Cerebellar cortex (tissue), 1 donor: ENCODE measurements around the gene SH3PXD2A.

Experiments
- DNase-seq: peaks from one replicate; pipeline ENCODE4 v3.0.0-alpha.2; 2015; ENCODE audit warnings: low spot score

Gene SH3PXD2A

DNA sequence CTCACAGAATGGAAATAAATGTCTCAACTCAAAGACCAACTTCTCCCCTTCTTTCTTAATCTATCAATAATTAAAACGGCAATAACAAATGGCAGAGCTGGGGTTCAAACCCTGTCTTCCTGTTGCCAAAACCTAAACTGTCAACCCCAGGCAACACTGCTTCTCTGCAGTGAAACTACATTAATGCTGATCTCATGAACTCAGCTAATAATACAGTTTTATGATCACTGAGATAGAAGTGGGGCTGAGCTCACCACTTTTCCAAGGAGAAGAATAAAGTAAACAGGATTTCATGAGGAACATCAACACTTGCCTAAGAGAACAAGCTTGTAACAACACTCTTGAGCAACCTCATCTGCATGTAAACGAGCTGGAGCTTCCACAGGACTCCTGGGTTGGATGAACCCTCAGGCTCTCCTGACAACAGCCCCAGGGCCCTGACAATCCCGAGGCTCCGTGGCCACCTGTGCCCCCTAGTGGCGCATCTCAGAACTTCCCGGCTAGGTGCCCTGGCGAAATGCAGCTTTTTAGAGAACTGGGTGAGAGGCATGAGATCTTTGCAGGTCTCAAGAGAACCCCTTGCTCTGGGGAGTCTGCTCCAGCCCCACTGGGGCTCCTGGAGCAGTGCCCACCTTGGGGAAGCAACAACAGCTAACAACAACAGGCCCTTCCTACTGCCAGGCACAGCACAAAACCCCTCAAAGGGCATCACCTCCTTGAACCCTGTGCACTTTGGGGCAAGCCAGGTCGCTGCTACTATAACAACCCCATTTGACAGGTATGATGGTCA lies 169.3 kb downstream of the SH3PXD2A start:
- DNase-seq = peak; percentile 83

- DNase-seq = no peak
Observed at GRCh38 chr10:103683851-103684250, 171.5 kb downstream of the SH3PXD2A start.

- no peak for DNase-seq
Observed at GRCh38 chr10:103682631-103683030, 172.7 kb downstream of the SH3PXD2A start.

DNA sequence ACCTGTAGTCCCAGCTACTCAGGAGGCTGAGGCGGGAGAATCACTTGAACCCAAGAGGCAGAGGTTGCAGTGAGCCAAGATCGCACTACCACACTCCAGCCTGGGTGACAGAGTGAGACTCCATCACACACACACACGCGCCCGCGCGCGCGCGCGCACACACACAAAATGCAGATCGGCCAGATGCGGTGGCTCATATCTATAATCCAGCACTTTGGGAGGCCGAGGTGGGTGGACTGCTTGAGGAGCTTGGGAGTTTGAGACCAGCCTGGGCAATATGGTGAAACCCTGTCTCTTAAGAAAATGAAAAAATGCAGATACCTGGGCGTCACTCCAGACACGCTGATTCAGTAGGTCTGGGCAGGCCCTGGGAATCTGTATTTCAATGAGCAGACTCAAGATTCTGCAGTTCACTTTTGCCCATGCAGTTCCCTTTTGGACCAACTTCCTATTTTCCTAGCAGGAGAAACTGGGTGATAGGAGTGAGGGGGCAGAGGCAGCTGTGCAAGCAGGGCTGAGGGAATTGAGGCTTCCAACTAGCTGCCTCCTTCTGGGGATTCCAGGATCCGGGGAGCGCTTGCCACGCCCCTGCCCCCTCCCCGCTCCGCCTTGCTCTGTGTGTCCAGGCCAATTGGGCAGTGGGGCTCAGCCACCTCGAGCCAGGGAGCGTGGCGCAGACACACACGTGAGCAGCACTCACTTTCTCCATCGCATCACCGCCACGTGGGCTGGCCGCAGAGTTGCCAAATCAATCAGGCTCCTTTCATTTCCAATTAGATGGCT lies 173.6 kb downstream of the SH3PXD2A start:
- DNase-seq = no peak

DNA sequence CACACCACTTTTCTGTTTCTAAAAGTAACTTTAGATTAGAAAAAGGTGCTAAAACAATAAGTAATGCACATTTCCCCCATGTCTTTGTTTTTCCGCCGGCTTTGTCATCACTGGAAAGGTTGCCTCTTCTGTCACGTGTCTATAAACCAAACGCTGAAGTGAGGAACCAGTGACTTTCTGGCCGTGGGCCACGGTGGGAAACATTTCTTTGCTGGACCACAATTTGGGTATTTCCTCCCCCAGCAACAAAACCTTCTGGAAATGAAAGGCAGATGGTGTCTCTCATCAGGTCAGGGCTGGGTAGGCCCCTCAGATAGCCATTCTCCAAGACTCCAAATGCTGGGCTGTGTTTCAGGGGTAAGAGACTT lies 174.5 kb downstream of the SH3PXD2A start:
- no peak for DNase-seq

- no peak for DNase-seq
Observed at GRCh38 chr10:103679096-103679790, 176.1 kb downstream of the SH3PXD2A start.

GRCh38 chr10:103678178-103678526 lies 177.2 kb downstream of the SH3PXD2A start:
- DNase-seq = no peak

GRCh38 chr10:103677486-103678177 lies 177.7 kb downstream of the SH3PXD2A start:
- no peak for DNase-seq

DNA sequence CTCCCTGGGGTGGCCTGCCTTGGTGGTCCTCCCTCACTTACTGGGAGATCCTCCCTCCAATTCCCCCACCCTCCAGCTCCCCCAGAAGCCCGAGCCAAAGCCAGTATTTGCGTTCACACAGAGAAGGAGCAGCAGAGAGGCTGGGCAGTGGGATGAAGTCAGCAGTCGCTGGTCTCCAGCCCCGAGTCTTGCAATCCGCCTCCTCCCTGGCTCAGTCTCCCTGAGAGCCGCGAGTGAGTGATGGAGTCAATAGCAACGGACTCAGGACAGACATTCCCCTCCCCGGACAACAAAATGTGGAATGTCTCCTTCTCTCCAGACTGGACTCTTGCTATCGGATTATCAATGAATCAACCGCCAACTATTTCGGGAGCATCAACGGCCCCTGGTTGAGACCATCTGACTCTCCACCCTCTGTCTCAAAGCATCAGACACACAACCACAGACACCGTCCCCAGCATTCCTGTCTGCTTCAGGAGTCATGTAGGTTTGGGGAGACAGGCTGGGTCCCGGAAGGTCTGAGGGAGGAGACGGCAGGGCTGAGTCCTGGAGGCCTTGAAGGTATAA lies 178.4 kb downstream of the SH3PXD2A start:
- no peak for DNase-seq

GRCh38 chr10:103676058-103676785 lies 179.2 kb downstream of the SH3PXD2A start:
- no peak for DNase-seq

- DNase-seq = no peak
Observed at GRCh38 chr10:103673606-103674005, 181.8 kb downstream of the SH3PXD2A start.

- no peak for DNase-seq
Observed at GRCh38 chr10:103672345-103672744, 183.0 kb downstream of the SH3PXD2A start.

- no peak for DNase-seq
Observed at GRCh38 chr10:103671126-103671895, 184.1 kb downstream of the SH3PXD2A start.

GRCh38 chr10:103669944-103670343 lies 185.4 kb downstream of the SH3PXD2A start:
- no peak for DNase-seq

- no peak for DNase-seq
Observed at GRCh38 chr10:103669243-103669929, 186.0 kb downstream of the SH3PXD2A start.

GRCh38 chr10:103668351-103669242 lies 186.8 kb downstream of the SH3PXD2A start:
- DNase-seq = no peak

DNA sequence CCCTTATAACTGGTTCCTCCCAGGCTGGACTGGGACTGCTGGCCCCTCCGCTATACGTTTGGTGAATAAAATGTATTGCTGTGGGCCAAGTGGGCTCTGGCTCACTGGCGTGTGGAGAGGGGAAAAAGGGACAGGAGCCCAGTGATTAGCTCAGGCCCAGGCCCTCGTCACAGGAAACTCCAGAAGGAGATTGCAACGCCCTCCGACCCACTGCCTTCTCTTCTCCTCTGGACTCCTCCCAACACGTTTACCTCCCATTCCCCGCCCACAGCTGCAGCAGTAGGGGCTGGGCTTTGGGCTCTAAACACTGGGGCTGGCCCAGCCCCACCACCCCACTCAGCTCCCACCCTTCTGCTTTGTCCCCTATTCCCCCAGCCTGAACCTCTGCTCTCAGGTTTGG lies 188.0 kb downstream of the SH3PXD2A start:
- DNase-seq = no peak

DNA sequence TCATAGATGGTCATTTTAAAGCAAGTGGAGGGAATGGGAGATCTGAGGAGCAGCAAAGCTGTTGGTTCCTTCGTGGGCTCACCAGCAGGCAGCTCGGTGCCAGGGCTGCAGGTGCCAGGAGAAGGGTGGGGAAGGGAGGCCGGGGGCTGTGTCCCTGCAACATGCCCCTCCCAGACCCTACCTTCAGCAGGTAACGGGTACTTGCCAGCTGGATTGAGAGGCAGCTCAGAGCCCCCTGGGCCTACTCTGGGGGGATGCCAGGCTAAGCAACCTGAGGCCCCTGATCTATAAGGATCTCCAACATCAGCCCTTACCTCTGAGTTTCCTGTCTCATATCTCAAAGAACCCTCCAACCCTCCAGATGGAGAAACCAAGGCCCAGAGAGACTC lies 188.6 kb downstream of the SH3PXD2A start:
- no peak for DNase-seq
